ENCODE data around the gene CLNK.

GRCh38 chr4:10716163-10716562 is 31.6 kb upstream of the CLNK start:
- TF ChIP-seq, protein P1, sequence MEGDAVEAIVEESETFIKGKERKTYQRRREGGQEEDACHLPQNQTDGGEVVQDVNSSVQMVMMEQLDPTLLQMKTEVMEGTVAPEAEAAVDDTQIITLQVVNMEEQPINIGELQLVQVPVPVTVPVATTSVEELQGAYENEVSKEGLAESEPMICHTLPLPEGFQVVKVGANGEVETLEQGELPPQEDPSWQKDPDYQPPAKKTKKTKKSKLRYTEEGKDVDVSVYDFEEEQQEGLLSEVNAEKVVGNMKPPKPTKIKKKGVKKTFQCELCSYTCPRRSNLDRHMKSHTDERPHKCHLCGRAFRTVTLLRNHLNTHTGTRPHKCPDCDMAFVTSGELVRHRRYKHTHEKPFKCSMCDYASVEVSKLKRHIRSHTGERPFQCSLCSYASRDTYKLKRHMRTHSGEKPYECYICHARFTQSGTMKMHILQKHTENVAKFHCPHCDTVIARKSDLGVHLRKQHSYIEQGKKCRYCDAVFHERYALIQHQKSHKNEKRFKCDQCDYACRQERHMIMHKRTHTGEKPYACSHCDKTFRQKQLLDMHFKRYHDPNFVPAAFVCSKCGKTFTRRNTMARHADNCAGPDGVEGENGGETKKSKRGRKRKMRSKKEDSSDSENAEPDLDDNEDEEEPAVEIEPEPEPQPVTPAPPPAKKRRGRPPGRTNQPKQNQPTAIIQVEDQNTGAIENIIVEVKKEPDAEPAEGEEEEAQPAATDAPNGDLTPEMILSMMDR (IDR thresholded peaks at IDR 0.05; ENCODE audit: poor library complexity): no peak
- no peak for TF ChIP-seq EZH2 (IDR thresholded peaks at IDR 0.05; ENCODE audit: borderline replicate concordance)
